Gastroesophageal sphincter (tissue), 3 donors: ENCODE measurements around the gene PLEKHM1.

Experiments used
- CTCF ChIP-seq, 4 experiments: fragments of 200-600 bp in 2 of 4; fragments of 450-650 bp in 2 of 4; sonication (generic) in 1 of 4; IDR thresholded peaks; one replicate each; pipeline ENCODE4 v1.5.1; 2017 to 2019; ENCODE audit warnings: antibody characterized with exemption in 4 of 4, mild to moderate bottlenecking in 2 of 4, moderate library complexity in 2 of 4
- POLR2A ChIP-seq, 2 donors: fragments of 450-650 bp; IDR thresholded peaks; one replicate each; pipeline ENCODE4 v1.6.1; 2017; ENCODE audit warnings: antibody characterized with exemption in 2 of 2, mild to moderate bottlenecking in 2 of 2, moderate library complexity in 1 of 2

GRCh38 chr17:45386178-45386577 is 104.3 kb downstream of the PLEKHM1 start:
- TF ChIP-seq CTCF (IDR thresholded peaks at IDR 0.05): no peak
- TF ChIP-seq POLR2A (IDR thresholded peaks at IDR 0.05): no peak
